ENCODE measurements around the gene TAS2R42. TPM values are rescaled to one million over a fixed set of nuclear protein-coding genes. Genes with fewer than 3 reads are reported as not detected.

TAS2R42 gene, protein sequence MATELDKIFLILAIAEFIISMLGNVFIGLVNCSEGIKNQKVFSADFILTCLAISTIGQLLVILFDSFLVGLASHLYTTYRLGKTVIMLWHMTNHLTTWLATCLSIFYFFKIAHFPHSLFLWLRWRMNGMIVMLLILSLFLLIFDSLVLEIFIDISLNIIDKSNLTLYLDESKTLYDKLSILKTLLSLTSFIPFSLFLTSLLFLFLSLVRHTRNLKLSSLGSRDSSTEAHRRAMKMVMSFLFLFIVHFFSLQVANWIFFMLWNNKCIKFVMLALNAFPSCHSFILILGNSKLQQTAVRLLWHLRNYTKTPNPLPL
- not detected for total RNA-seq

- WGBS, 2 donors, result 58 to 70% methylated on average over 2 of the region's 2 CpGs
These were observed at the start of gene TAS2R42 for GRCh38 chr12:11186837-11187236. TAS2R42 (minus strand) TSS chr12:11186937; CDS start chr12:11186937, 0 bp downstream.

GRCh38 chr12:11233532-11233931 is 46.8 kb upstream of the TAS2R42 start:
- H3K4me1 ChIP-seq, result no peaks in the 10 kb centered on the region
- no peak for DNase-seq
- H3K27me3 ChIP-seq, result no peaks in the 10 kb centered on the region
- no peaks in the 10 kb centered on the region for H3K9me3 ChIP-seq
- H3K27ac ChIP-seq, result no peak overlapping the region
- TF ChIP-seq EP300 (IDR thresholded peaks at IDR 0.05) (no peak), POLR2A (IDR thresholded peaks at IDR 0.05) (no peak), POLR2AphosphoS5 (IDR thresholded peaks at IDR 0.05) (no peak)
- TF ChIP-seq, protein P1, sequence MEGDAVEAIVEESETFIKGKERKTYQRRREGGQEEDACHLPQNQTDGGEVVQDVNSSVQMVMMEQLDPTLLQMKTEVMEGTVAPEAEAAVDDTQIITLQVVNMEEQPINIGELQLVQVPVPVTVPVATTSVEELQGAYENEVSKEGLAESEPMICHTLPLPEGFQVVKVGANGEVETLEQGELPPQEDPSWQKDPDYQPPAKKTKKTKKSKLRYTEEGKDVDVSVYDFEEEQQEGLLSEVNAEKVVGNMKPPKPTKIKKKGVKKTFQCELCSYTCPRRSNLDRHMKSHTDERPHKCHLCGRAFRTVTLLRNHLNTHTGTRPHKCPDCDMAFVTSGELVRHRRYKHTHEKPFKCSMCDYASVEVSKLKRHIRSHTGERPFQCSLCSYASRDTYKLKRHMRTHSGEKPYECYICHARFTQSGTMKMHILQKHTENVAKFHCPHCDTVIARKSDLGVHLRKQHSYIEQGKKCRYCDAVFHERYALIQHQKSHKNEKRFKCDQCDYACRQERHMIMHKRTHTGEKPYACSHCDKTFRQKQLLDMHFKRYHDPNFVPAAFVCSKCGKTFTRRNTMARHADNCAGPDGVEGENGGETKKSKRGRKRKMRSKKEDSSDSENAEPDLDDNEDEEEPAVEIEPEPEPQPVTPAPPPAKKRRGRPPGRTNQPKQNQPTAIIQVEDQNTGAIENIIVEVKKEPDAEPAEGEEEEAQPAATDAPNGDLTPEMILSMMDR (IDR thresholded peaks at IDR 0.05), result no peak
- 71% methylated on average over 5 of the region's 5 CpGs for WGBS, 2 donors
- H3K36me3 ChIP-seq, result no peaks in the 10 kb centered on the region
- ATAC-seq (ENCODE audit: low FRiP score in 2 of 2), result no peak
- no peak overlapping the region for H3K4me3 ChIP-seq

More at GRCh38 chr12:11186837-11187236, at the start of gene TAS2R42:
- TF ChIP-seq EP300 (IDR thresholded peaks at IDR 0.05) (no peak), POLR2A (IDR thresholded peaks at IDR 0.05) (no peak), POLR2AphosphoS5 (IDR thresholded peaks at IDR 0.05) (no peak)
- TF ChIP-seq, protein P1 (IDR thresholded peaks at IDR 0.05), result no peak
- H3K27ac ChIP-seq, result no peak within 1 kb of the TSS
- H3K36me3 ChIP-seq, result no peaks in the 10 kb centered on the region
- no peaks in the 10 kb centered on the region for H3K4me1 ChIP-seq
- no peaks in the 10 kb centered on the region for H3K9me3 ChIP-seq
- no peak within 1 kb of the TSS for H3K4me3 ChIP-seq
- ATAC-seq (ENCODE audit: low FRiP score in 2 of 2), result no peak
- no peaks in the 10 kb centered on the region for H3K27me3 ChIP-seq
- no peak for DNase-seq

GRCh38 chr12:11228296-11228879 is 41.7 kb upstream of the TAS2R42 start:
- Histone ChIP-seq H3K4me1 (no peaks in the 10 kb centered on the region), H3K27me3 (no peaks in the 10 kb centered on the region), H3K4me3 (no peak overlapping the region), H3K9me3 (no peaks in the 10 kb centered on the region), H3K27ac (no peak overlapping the region), H3K36me3 (no peaks in the 10 kb centered on the region)
- peak; percentile 43 to 66 for ATAC-seq (ENCODE audit: low FRiP score in 2 of 2)
- peak in 1 of 2 donors; percentile 23 for DNase-seq
- TF ChIP-seq, protein P1 (IDR thresholded peaks at IDR 0.05), result peak in 3 of 6 experiments; percentile 24 to 52 (median 36)
- TF ChIP-seq POLR2AphosphoS5 (IDR thresholded peaks at IDR 0.05), result no peak
- WGBS, 2 donors, result 43 to 54% methylated on average over 5 of the region's 5 CpGs

DNA sequence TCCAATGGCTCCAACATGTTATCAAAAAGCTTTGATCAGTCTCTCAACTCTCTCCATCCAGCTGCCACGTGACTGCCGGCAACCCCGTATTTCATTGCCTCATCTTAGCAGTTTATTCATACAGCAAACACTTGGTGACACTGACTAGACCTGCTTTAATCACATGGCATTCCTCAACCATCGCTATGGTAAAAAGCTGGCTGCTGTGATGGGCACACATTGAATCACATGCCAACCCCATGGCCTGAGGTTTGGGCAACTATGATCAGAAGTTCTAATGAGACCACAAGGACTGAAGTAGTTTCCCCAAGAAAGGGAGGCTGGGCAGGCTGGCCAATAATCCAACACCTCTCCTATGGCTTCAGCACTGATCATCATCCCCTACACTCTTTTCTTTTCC is 40.6 kb upstream of the TAS2R42 start:
- ATAC-seq (ENCODE audit: low FRiP score in 2 of 2) (no peak), DNase-seq (no peak)
- no peak for TF ChIP-seq POLR2AphosphoS5 (IDR thresholded peaks at IDR 0.05)
- no peak for TF ChIP-seq EP300 (IDR thresholded peaks at IDR 0.05)
- TF ChIP-seq POLR2A (IDR thresholded peaks at IDR 0.05), result no peak
- TF ChIP-seq, protein P1 (IDR thresholded peaks at IDR 0.05), result no peak
- Histone ChIP-seq H3K27me3 (no peaks in the 10 kb centered on the region), H3K36me3 (no peaks in the 10 kb centered on the region), H3K9me3 (no peaks in the 10 kb centered on the region), H3K4me3 (no peak overlapping the region), H3K27ac (no peak overlapping the region), H3K4me1 (no peaks in the 10 kb centered on the region)
- 80 to 87% methylated on average over 4 of the region's 4 CpGs for WGBS, 2 donors
